ENCODE data around the gene TPST2. TPM values are rescaled to one million over a fixed set of nuclear protein-coding genes. Genes with fewer than 3 reads are reported as not detected.
A peak's percentile ranks its signal among the peaks of the same experiment; 100 is the strongest.

Gene TPST2
- total and polyA plus RNA-seq, 2 of the 4 experiments (the other 2 are of a cell fraction), result 42.5 to 63.6 TPM

DNA sequence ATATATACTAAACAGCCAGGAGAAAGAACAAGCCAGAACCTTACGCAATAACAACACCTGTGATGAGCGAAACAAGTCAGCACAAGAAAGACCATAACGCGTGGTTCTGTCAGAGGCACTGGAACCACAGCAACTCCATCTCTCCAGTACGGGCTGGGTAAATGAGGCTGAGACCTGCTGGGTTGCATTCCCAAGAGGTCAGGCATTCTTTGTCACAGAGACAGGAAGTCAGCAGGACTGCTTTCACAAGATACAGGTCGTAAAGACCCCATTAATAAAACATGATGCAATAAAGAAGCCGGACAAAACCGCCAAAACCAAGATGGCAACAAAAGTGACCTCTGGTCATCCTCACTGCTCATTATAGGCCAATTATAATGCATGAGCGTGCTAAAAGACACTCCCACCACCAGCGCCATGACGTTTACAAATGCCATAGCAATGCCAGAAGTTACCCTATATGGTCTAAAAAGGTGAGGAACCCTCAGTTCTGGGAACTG, 21.7 kb downstream of the TPST2 start:
- H4K5ac ChIP-seq (ENCODE audit: low read depth, low read length), result no peak overlapping the region
- H3K27ac ChIP-seq (ENCODE audit: insufficient read depth, low read length), result no peak overlapping the region
- H3K9me1 ChIP-seq (ENCODE audit: insufficient read depth, low read length), result peaks cover 14% of the 10 kb centered on the region
- H2BK5ac ChIP-seq (ENCODE audit: low read depth, low read length, poor library complexity, severe bottlenecking), result peak overlapping the region; percentile 23
- H3K9me3 ChIP-seq (ENCODE audit: control insufficient read depth, insufficient read depth, low read length), result no peaks in the 10 kb centered on the region
- no peak overlapping the region for H3K56ac ChIP-seq (ENCODE audit: extremely low read depth, insufficient read depth, low read length)
- ChIA-PET POLR2A (ENCODE audit: unreplicated experiment) (no interaction called here), CTCF (no interaction called here)
- H4K8ac ChIP-seq (ENCODE audit: low read depth in 2 of 2, low read length in 2 of 2), result peak overlapping the region in 1 of 2 experiments; percentile 9; a peak in 1 of 4 replicates
- in situ Hi-C loops (cut with MboI; ENCODE audit: low sequenced_read_pairs), result no loop called here
- H2BK120ac ChIP-seq (ENCODE audit: low read depth, low read length), result no peak overlapping the region
- H3K79me1 ChIP-seq (ENCODE audit: low read depth in 1 of 2, low read length in 2 of 2), result peaks cover 37 to 86% of the 10 kb centered on the region in 2 experiments
- H3K36me3 ChIP-seq (ENCODE audit: control insufficient read depth, insufficient read depth, low read length), result peaks cover 4% of the 10 kb centered on the region
- H2BK15ac ChIP-seq (ENCODE audit: low read depth, low read length), result no peak overlapping the region
- H3K23ac ChIP-seq (ENCODE audit: low read depth, low read length), result no peak overlapping the region; the same call in 1 of the 2 replicates
- dilution Hi-C loops (cut with HindIII; ENCODE audit: low sequenced_read_pairs, unreplicated experiment), result no loop called here
- H3K4me3 ChIP-seq (ENCODE audit: insufficient read depth, low read depth, low read length), result no peak overlapping the region
- H4K20me1 ChIP-seq (ENCODE audit: insufficient read depth, low read length), result peaks cover 30% of the 10 kb centered on the region
- WGBS, 2 experiments (ENCODE audit: extremely low coverage in 2 of 2, insufficient read length in 1 of 2), result 27% methylated on average over 2 of the region's 11 CpGs; no CpG with 5 or more reads in 1 of the 2 experiments
- no peak overlapping the region for H4K91ac ChIP-seq (ENCODE audit: insufficient read depth, low read depth, low read length)
- H3K4ac ChIP-seq (ENCODE audit: low read depth, low read length), result peak overlapping the region; percentile 73
- ATAC-seq (ENCODE audit: low read depth) (no peak), DNase-seq (peak; percentile 12)
- H3K4me1 ChIP-seq (ENCODE audit: control insufficient read depth, insufficient read depth, low read length), result peaks cover 4% of the 10 kb centered on the region
- no TSS peak for BruUV-seq (replicated peaks)
- peak overlapping the region; percentile 47 for H3K4me2 ChIP-seq (ENCODE audit: low read depth, low read length)
- no peak overlapping the region for H3K18ac ChIP-seq (ENCODE audit: low read depth, low read length)
- H3K14ac ChIP-seq (replicated peaks; ENCODE audit: low read depth, low read length), result no peak overlapping the region; the same call in 1 of the 2 replicates
- H2AK5ac ChIP-seq (ENCODE audit: low read depth, low read length), result peak overlapping the region; percentile 58; the same call in 1 of the 2 replicates
- H2AK9ac ChIP-seq (replicated peaks; ENCODE audit: low read depth, low read length, poor library complexity), result no peak overlapping the region
- no peak overlapping the region for H3K9ac ChIP-seq (ENCODE audit: low read depth, low read length)
- no peaks in the 10 kb centered on the region for H3K27me3 ChIP-seq (ENCODE audit: control insufficient read depth, insufficient read depth, low read length)
- H2BK20ac ChIP-seq (ENCODE audit: low read depth, low read length), result no peak overlapping the region
- TF ChIP-seq, protein P1, sequence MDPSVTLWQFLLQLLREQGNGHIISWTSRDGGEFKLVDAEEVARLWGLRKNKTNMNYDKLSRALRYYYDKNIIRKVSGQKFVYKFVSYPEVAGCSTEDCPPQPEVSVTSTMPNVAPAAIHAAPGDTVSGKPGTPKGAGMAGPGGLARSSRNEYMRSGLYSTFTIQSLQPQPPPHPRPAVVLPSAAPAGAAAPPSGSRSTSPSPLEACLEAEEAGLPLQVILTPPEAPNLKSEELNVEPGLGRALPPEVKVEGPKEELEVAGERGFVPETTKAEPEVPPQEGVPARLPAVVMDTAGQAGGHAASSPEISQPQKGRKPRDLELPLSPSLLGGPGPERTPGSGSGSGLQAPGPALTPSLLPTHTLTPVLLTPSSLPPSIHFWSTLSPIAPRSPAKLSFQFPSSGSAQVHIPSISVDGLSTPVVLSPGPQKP (IDR thresholded peaks at IDR 0.05; ENCODE audit: borderline replicate concordance, low read depth, low read length), result no peak
- peak; percentile 79 for TF ChIP-seq CEBPB (IDR thresholded peaks at IDR 0.05; ENCODE audit: low read depth, low read length)
- no peak overlapping the region for H2AFZ ChIP-seq (replicated peaks; ENCODE audit: low read length, poor library complexity)
- intact Hi-C loops (cut with micrococcal nuclease), result no loop called here
